ENCODE measurements around the gene VSX2.

Gene VSX2

GRCh38 chr14:74296037-74296467, 56.8 kb downstream of the VSX2 start:
- TF ChIP-seq CTCF (conservative IDR thresholded peaks at IDR 0.05; ENCODE audit: control insufficient read depth, insufficient read depth, low read depth, low read length): no peak
- H3K4me3 ChIP-seq (ENCODE audit: control insufficient read depth, low read depth, low read length): no peak overlapping the region
- DNase-seq (ENCODE audit: low read depth): no peak

DNA sequence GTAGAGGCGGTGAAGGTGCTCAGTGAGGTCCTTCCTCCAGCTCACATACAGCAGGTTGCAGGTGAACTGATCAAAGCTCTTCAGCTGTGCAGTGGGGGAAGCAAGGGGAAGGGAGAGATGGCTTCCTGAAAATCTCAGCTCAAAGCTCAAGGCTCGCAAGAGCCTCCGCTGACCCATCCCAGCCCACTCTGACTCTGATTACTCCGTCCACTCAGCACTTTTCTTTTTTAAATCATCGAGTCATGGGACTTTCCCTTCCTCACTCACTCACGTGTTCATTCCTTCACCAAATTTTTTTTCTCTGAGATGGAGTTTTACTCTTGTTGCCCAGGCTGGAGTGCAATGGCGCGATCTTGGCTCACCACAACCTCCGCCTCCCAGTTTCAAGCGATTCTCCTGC, 58.7 kb downstream of the VSX2 start:
- H3K4me3 ChIP-seq (ENCODE audit: control insufficient read depth, low read depth, low read length): no peak overlapping the region
- DNase-seq (ENCODE audit: low read depth): no peak
- TF ChIP-seq CTCF (conservative IDR thresholded peaks at IDR 0.05; ENCODE audit: control insufficient read depth, insufficient read depth, low read depth, low read length): no peak

DNA sequence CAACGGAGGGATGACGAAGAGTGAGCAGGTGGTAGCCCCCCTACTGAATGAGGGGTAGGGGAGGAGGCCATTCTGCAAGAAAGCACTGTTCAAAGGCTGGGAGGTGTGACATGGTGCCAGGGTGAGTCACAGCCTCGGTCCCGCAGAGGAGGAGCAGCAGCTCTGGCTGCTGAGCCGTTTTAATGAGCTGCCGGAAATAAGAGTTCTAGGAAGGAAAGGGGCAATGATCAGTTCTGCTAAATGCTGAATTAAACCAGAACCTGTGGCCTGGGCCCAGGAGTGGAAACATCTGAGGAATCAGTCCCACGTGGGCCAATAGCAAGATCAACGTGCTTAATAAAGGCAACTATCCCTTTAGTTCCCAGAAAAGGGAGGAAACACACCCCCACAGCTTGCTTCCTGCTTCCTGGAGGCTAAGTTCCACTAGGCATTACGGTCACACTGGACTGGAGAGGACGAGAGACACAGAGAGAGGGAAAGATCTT, 59.9 kb downstream of the VSX2 start:
- DNase-seq (ENCODE audit: low read depth): peak; percentile 58
- no peak for TF ChIP-seq CTCF (conservative IDR thresholded peaks at IDR 0.05; ENCODE audit: control insufficient read depth, insufficient read depth, low read depth, low read length)
- peak overlapping the region; percentile 6 for H3K4me3 ChIP-seq (ENCODE audit: control insufficient read depth, low read depth, low read length)

- peak overlapping the region; percentile 93 for H3K4me3 ChIP-seq (ENCODE audit: control insufficient read depth, low read depth, low read length)
- TF ChIP-seq CTCF (conservative IDR thresholded peaks at IDR 0.05; ENCODE audit: control insufficient read depth, insufficient read depth, low read depth, low read length): no peak
- no peak for DNase-seq (ENCODE audit: low read depth)
Observed at GRCh38 chr14:74301594-74302151, 62.4 kb downstream of the VSX2 start.

GRCh38 chr14:74302152-74302628, 62.9 kb downstream of the VSX2 start:
- DNase-seq (ENCODE audit: low read depth): peak; percentile 56
- peak; percentile 63 for TF ChIP-seq CTCF (conservative IDR thresholded peaks at IDR 0.05; ENCODE audit: control insufficient read depth, insufficient read depth, low read depth, low read length)
- H3K4me3 ChIP-seq (ENCODE audit: control insufficient read depth, low read depth, low read length): peak overlapping the region; percentile 93

GRCh38 chr14:74302634-74303569, 63.7 kb downstream of the VSX2 start, which contains the start of gene ABCD4:
Gene ABCD4, minus strand, starts transcription at chr14:74302934. Its CDS starts 22 bp downstream, at chr14:74302912.
- peak; percentile 30 for TF ChIP-seq CTCF (conservative IDR thresholded peaks at IDR 0.05; ENCODE audit: control insufficient read depth, insufficient read depth, low read depth, low read length)
- DNase-seq (ENCODE audit: low read depth): peak; percentile 88

More at GRCh38 chr14:74302634-74303569, 63.7 kb downstream of the VSX2 start, which contains the start of gene ABCD4:
- peak within 1 kb of the TSS; percentile 93 for H3K4me3 ChIP-seq (ENCODE audit: control insufficient read depth, low read depth, low read length)

All from fibroblast of mammary gland (primary cell).